Type B pancreatic cell (in vitro differentiated cells): ENCODE results near the gene VASN. TPM values are rescaled to one million over a fixed set of nuclear protein-coding genes. Genes with fewer than 3 reads are reported as not detected.

Source experiments
- DNase-seq: peaks from one replicate; pipeline ENCODE4 v3.0.0; 2021; ENCODE audit warnings: mixed read lengths; ENCODE audit not compliant: unreplicated experiment; ENCODE audit errors: extremely low spot score
- H3K27ac Mint-ChIP-seq: 2 replicates; pipeline ENCODE4 v1.8.0; 2021; ENCODE audit warnings: mild to moderate bottlenecking, mixed read lengths
- H3K27me3 Mint-ChIP-seq: 2 replicates; pipeline ENCODE4 v1.8.0; 2021; ENCODE audit warnings: mixed read lengths
- H3K36me3 Mint-ChIP-seq: 2 replicates; pipeline ENCODE4 v1.8.0; 2021; ENCODE audit warnings: mixed read lengths
- H3K4me1 Mint-ChIP-seq: one replicate; pipeline ENCODE4 v1.8.0; 2021; ENCODE audit warnings: mixed read lengths; ENCODE audit not compliant: unreplicated experiment
- H3K4me3 Mint-ChIP-seq: 2 replicates; pipeline ENCODE4 v1.8.0; 2021; ENCODE audit warnings: mild to moderate bottlenecking, mixed read lengths
- H3K9me3 Mint-ChIP-seq: 2 replicates; pipeline ENCODE4 v1.8.0; 2021; ENCODE audit warnings: mixed read lengths
- CTCF ChIP-seq: fragments of 200-600 bp; sonication (generic); conservative IDR thresholded peaks from 2 replicates; pipeline ENCODE4 v1.5.0; 2021; ENCODE audit warnings: antibody characterized with exemption, mild to moderate bottlenecking
- total RNA-seq: library from RNA; stranded (reverse); gene quantifications from 2 replicates; pipeline ENCODE4 v1.2.1, GENCODE V29; 2021; ENCODE audit warnings: low replicate concordance

The VASN gene
- total RNA-seq, 1 donor from 2014 or later, result 29.0 TPM

- H3K9me3 Mint-ChIP-seq, result no peaks in the 10 kb centered on the region
- H3K27me3 Mint-ChIP-seq, result no peaks in the 10 kb centered on the region
- no peak for TF ChIP-seq CTCF
- peak overlapping the region; percentile 55 for H3K4me3 Mint-ChIP-seq
- peaks cover 13% of the 10 kb centered on the region for H3K36me3 Mint-ChIP-seq
- no peak for DNase-seq
- H3K4me1 Mint-ChIP-seq, result peaks cover 26% of the 10 kb centered on the region
- H3K27ac Mint-ChIP-seq, result no peak overlapping the region
These were observed 56.9 kb downstream of the VASN start for GRCh38 chr16:4428500-4428899.

GRCh38 chr16:4431023-4431422 is 59.4 kb downstream of the VASN start:
- H3K27me3 Mint-ChIP-seq, result no peaks in the 10 kb centered on the region
- H3K9me3 Mint-ChIP-seq, result no peaks in the 10 kb centered on the region
- no peak for TF ChIP-seq CTCF

More at GRCh38 chr16:4431023-4431422, 59.4 kb downstream of the VASN start:
- no peak overlapping the region for H3K27ac Mint-ChIP-seq
- DNase-seq, result no peak
- peaks cover 13% of the 10 kb centered on the region for H3K36me3 Mint-ChIP-seq
- peaks cover 18% of the 10 kb centered on the region for H3K4me1 Mint-ChIP-seq
- H3K4me3 Mint-ChIP-seq, result no peak overlapping the region

Other genes with a start within 250 kb of the VASN start
- 1.2 TPM in 1 of 2 replicates, not detected in the other for gene SRL, start 129.8 kb upstream of the VASN start, total RNA-seq
- gene TFAP4, start 98.8 kb upstream of the VASN start, total RNA-seq, result 11.8 and 27.0 TPM in 2 replicates
- gene GLIS2, start 55.8 kb upstream of the VASN start, total RNA-seq, result 13.1 and 23.0 TPM in 2 replicates
- gene PAM16, start 20.5 kb upstream of the VASN start, total RNA-seq, result 30.5 and 39.3 TPM in 2 replicates
- 32.3 and 41.4 TPM in 2 replicates for gene CORO7, start 44.7 kb downstream of the VASN start, total RNA-seq
- gene DNAJA3, start 54.0 kb downstream of the VASN start, total RNA-seq, result 43.9 and 46.5 TPM in 2 replicates
- 48.3 and 49.1 TPM in 2 replicates for gene NMRAL1, start 102.8 kb downstream of the VASN start, total RNA-seq
- 37.8 and 46.2 TPM in 2 replicates for gene HMOX2, start 104.5 kb downstream of the VASN start, total RNA-seq
- 19.2 and 41.3 TPM in 2 replicates for gene CDIP1, start 166.9 kb downstream of the VASN start, total RNA-seq
- 0.14 and 0.43 TPM in 2 replicates for gene C16orf96, start 184.5 kb downstream of the VASN start, total RNA-seq
- gene UBALD1, start 243.0 kb downstream of the VASN start, total RNA-seq, result 49.2 and 85.9 TPM in 2 replicates